Right lobe of liver (tissue), 6 donors: Measurements from ENCODE around the gene PRKACB. TPM values are rescaled to one million over a fixed set of nuclear protein-coding genes. Genes with fewer than 3 reads are reported as not detected.

Experiments used
- ATAC-seq, 4 donors: fragments of 200-7000 bp; cut with Tn5 transposase; one replicate each; pipeline ENCODE4 v1.9.1; 2020; ENCODE audit warnings: mild to moderate bottlenecking in 4 of 4, moderate library complexity in 4 of 4
- DNase-seq, 3 donors: peaks; one replicate each; pipeline ENCODE4 v3.0.0-alpha.2; 2020
- H3K27ac ChIP-seq, 3 donors: fragments of 200-600 bp; one replicate each; pipeline ENCODE4 v1.8.0; 2022
- H3K27me3 ChIP-seq, 2 donors: fragments of 200-600 bp; one replicate each; pipeline ENCODE4 v1.8.0; 2022
- H3K36me3 ChIP-seq, 4 donors: fragments of 200-600 bp; sonication (generic) in 1 of 4; one replicate each; pipeline versions ENCODE4 v1.5.1 to v1.8.0; 2017 to 2022; ENCODE audit warnings: control low read depth in 1 of 4
- H3K4me1 ChIP-seq, 4 donors: fragments of 200-600 bp; sonication (generic) in 1 of 4; one replicate each; pipeline versions ENCODE4 v1.5.1 to v1.8.0; 2017 to 2022; ENCODE audit warnings: control low read depth in 1 of 4
- H3K4me3 ChIP-seq, 3 donors: fragments of 200-600 bp; one replicate each; pipeline ENCODE4 v1.8.0; 2022
- H3K9me3 ChIP-seq, 4 donors: fragments of 200-600 bp; sonication (generic) in 1 of 4; one replicate each; pipeline versions ENCODE4 v1.5.1 to v1.8.0; 2017 to 2022; ENCODE audit warnings: control low read depth in 1 of 4
- CTCF ChIP-seq, 4 donors: fragments of 200-600 bp in 3 of 4; fragments of 450-650 bp in 1 of 4; IDR thresholded peaks; one replicate each; pipeline versions ENCODE4 v1.5.1 to v1.8.0; 2016 to 2022; ENCODE audit warnings: antibody characterized with exemption in 4 of 4, mild to moderate bottlenecking in 2 of 4
- POLR2A ChIP-seq: fragments of 450-650 bp; IDR thresholded peaks from one replicate; pipeline ENCODE4 v1.6.1; 2017; ENCODE audit warnings: antibody characterized with exemption, mild to moderate bottlenecking
- WGBS: methylation state at CpG from one replicate; pipeline ENCODE4 v1.1.6; 2018; ENCODE audit warnings: low coverage, low lambda C conversion rate; ENCODE audit not compliant: insufficient coverage; ENCODE audit errors: missing lambda C conversion rate; 5-methylcytosine and 5-hydroxymethylcytosine counted together
- intact Hi-C, 2 donors: fragments of 100-400 bp; cut with DNase I; formaldehyde crosslinking; loops; one replicate each; pipeline versions ENCODE4 v1.11.2 to v1.14.1; 2022
- total RNA-seq, 6 experiments: library from RNA; depleted of rRNA in 2 of 6; stranded (reverse); fragments of >200 nt in 2 of 6; fragmentation: NEBNext Ultra II Directional in 3 of 6; extraction: Animal tissue kit (Norgen Biotek cat#: 25700) in 3 of 6; gene quantifications; one replicate each; pipeline versions ENCODE4 v1.1.0 to v1.2.4, GENCODE V29; 2016 to 2023
- donor health status: DM: no; HTN: yes; CAD: no.
- donor health status: DM: no; HTN: no; CAD: no.
- donor health status: DM: no; HTN: no; CAD: no.
- donor health status: DM: no; HTN: yes; CAD: no.
- donor health status: DM: no; HTN: yes; CAD: no.

The PRKACB gene
- total RNA-seq, 6 experiments from 2014 or later = 11.1 to 19.7 (median 15.6) TPM

DNA sequence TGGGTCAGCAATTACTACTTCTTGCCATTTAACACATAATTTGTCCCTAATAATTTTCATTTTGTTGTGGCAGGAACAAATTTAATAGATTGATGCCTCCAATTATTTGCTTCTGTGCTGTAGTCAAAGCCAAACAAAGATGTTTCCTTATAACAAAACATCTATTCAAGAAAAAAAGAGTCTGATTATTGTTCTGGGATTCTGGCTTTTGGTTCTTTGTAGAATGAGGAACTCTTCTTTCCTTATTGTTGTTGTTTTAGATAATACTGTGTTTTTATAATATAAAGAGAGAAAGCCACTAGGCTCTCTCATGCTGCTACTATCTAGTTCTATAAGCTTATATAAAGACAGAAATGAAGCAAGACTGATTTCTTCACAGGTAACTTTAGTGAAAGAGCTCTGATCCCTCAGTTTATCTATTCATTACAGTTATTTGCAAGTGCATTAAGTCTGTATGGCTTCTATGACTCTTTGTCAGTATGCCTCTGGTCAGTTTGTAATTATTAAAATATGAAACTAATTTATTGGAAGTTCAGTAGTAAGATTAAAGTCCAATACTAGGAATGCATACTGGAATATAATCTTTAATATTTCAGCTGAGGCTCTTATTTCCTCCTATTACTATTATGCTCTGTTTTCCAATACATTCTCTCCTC, 37.4 kb downstream of the PRKACB start:
- TF ChIP-seq POLR2A (no peak), CTCF (IDR thresholded peaks at IDR 0.05) (no peak)
- H3K27me3 ChIP-seq = no peaks in the 10 kb centered on the region
- no peaks in the 10 kb centered on the region for H3K4me1 ChIP-seq
- no peak overlapping the region for H3K27ac ChIP-seq
- DNase-seq (no peak), ATAC-seq (no peak)
- no peaks in the 10 kb centered on the region for H3K36me3 ChIP-seq
- H3K9me3 ChIP-seq = no peaks in the 10 kb centered on the region
- no peak overlapping the region for H3K4me3 ChIP-seq
- intact Hi-C loops = no loop called here

- Histone ChIP-seq H3K27ac (no peak overlapping the region), H3K27me3 (no peaks in the 10 kb centered on the region), H3K4me3 (no peak overlapping the region), H3K9me3 (no peaks in the 10 kb centered on the region), H3K4me1 (no peaks in the 10 kb centered on the region), H3K36me3 (no peaks in the 10 kb centered on the region)
- TF ChIP-seq CTCF (IDR thresholded peaks at IDR 0.05) = no peak
- no peak for TF ChIP-seq POLR2A
- intact Hi-C loops = no loop called here
- 100% methylated on average over 1 of the region's 1 CpG for WGBS
- no peak for DNase-seq
- ATAC-seq = no peak
Observed at GRCh38 chr1:84190455-84190854, 46.4 kb downstream of the PRKACB start.

DNA sequence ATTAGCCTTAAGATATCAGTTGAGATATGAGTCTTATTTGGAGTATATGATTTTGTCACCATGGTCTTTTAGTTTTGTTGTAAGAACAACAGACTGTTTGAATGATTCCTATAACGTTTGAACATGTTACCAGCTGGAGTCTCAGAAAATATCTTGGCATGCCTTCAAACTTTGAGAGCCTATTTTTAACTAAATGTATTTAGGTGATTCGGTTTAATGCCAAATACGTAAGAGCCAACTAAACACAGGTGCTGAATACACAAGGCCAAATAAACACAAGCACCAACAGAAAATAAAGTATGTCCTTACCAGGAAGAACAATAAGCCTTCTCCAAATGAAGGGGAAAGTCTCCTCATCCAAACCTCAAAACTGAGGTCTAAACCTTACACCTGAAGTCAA, 48.6 kb downstream of the PRKACB start:
- Histone ChIP-seq H3K27ac (no peak overlapping the region), H3K9me3 (no peaks in the 10 kb centered on the region), H3K36me3 (peaks cover 0 to 5% (median 0%) of the 10 kb centered on the region in 4 donors), H3K4me3 (no peak overlapping the region), H3K27me3 (no peaks in the 10 kb centered on the region), H3K4me1 (no peaks in the 10 kb centered on the region)
- ATAC-seq (no peak), DNase-seq (no peak)
- 65% methylated on average over 3 of the region's 3 CpGs for WGBS
- no peak for TF ChIP-seq CTCF (IDR thresholded peaks at IDR 0.05)
- intact Hi-C loops = no loop called here

- H3K27ac ChIP-seq = no peak overlapping the region
- 84% methylated on average over 6 of the region's 6 CpGs for WGBS
- intact Hi-C loops = no loop called here
- no peaks in the 10 kb centered on the region for H3K9me3 ChIP-seq
- DNase-seq (no peak), ATAC-seq (no peak)
- peaks cover 0 to 8% (median 1%) of the 10 kb centered on the region in 4 donors for H3K36me3 ChIP-seq
- no peaks in the 10 kb centered on the region for H3K4me1 ChIP-seq
- no peaks in the 10 kb centered on the region for H3K27me3 ChIP-seq
- no peak for TF ChIP-seq CTCF (IDR thresholded peaks at IDR 0.05)
- TF ChIP-seq POLR2A = no peak
- no peak overlapping the region for H3K4me3 ChIP-seq
Observed at GRCh38 chr1:84198832-84199231, 54.8 kb downstream of the PRKACB start.

DNA sequence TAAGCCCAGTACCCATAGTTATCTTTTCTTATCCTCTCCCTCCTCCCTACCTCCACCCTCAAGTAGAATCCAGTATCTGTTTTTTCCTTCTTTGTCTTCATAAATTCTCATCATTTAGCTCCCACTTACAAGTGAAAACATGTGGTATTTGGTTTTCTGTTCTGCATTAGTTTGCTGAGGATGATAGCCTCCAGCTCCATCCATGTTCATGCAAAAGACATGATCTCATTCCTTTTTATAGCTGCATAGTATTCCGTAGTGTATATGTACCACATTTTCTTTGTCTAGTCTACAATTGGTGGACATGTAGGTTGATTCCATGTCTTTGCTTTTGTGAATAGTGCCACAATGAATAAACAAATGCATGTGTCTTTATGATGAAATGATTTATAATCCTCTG, 55.2 kb downstream of the PRKACB start:
- Histone ChIP-seq H3K4me3 (no peak overlapping the region), H3K36me3 (peaks cover 0 to 8% (median 1%) of the 10 kb centered on the region in 4 donors), H3K9me3 (no peaks in the 10 kb centered on the region), H3K4me1 (no peaks in the 10 kb centered on the region), H3K27ac (no peak overlapping the region), H3K27me3 (no peaks in the 10 kb centered on the region)
- ATAC-seq = no peak
- no peak for TF ChIP-seq CTCF (IDR thresholded peaks at IDR 0.05)
- no peak for TF ChIP-seq POLR2A
- DNase-seq = no peak
- intact Hi-C loops = no loop called here
- WGBS = 100% methylated on average over 1 of the region's 1 CpG
